GM18517 (cell line): ENCODE data around the gene KRTAP1-4.
"Not testable (repeated sequence)": the region's sequence is repeated elsewhere in the genome, so short reads cannot be mapped to it uniquely, and the experiment has no call there.

Experiments used
- ATAC-seq: cut with Tn5 transposase; IDR thresholded peaks from one replicate; pipeline ENCODE4 v1.9.1; 2021; ENCODE audit warnings: mild to moderate bottlenecking, moderate library complexity; ENCODE audit not compliant: unreplicated experiment

KRTAP1-4 gene, protein sequence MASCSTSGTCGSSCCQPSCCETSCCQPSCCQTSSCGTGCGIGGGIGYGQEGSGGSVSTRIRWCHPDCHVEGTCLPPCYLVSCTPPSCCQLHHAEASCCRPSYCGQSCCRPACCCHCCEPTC

GRCh38 chr17:41029633-41030245, at the start of gene KRTAP1-4:
Gene KRTAP1-4 (minus strand): TSS chr17:41030195. CDS start chr17:41030078, 117 bp downstream.
- no peak for ATAC-seq

DNA sequence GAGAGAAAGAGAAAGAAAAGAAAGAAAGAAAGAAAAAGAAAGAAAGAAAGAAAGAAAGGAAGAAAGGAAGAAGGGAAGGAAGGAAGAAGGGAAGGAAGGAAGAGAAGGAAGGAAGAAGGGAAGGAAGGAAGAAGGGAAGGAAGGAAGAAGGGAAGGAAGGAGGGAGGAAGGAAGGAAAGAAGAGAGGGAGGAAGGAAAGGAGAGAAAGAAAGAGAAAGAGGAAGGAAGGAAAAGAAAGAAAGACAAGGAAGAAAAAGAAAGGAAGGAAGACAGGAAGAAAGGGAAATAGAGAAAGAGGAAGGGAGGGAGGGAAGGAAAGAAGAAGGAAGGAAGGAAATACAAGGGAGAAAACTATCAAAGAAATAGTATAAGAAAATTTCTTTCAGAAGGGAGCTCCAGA, 46.8 kb upstream of the KRTAP1-4 start:
- ATAC-seq: no peak

DNA sequence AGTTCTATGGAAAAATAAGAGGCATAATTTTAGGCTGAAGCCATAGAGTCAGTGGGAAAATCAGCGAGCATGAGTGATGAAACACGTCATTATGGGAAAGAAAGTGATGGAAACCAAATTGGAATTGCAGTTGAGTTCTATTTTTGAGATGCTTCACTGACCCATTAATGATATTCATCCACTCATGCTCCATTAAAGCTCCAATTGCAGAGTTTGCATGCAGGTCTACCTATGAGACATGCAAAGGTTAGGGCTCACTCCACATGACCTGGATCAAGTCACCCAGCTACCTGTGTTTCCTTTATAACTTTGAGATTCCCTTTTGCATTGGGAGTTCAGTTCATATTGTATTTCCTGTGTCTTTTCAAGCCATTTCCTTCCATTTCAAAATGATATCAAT, 43.7 kb upstream of the KRTAP1-4 start:
- ATAC-seq: no peak

DNA sequence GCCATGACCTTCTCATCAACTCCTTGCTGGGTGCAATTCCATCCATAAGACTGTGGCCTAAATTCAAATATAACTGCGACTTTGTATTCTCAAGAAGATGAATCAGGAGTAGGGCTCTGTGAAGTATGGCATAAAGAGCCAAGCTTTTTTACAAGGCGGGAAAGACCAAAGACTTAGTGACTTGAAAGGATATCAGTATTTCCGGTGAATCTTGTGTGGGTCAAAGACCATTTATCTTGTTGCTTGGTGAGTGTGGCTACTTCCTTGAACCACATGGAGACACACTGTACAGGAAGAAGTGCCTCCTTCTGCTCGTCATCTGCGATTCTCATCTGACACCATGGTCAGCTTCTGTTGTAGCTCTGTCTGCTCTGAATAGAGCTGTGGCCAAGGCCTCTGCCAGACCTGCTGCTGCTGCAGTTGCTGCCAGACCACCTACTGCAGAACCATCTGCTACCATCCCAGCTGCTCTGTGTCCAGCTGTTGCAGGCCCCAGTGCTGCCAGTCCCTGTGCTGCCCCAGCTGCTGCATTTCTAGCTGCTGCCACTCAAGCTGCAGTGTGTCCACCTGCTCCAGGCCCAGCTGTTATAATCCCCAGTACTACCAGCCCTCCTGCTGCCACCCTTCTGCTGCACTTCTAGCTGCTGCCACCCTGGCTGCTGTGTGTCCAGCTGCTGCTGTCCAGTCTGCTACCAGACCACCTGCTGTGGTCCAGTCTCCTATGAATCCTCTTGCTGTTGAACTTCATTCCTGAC, 41.8 kb upstream of the KRTAP1-4 start:
- no peak for ATAC-seq

DNA sequence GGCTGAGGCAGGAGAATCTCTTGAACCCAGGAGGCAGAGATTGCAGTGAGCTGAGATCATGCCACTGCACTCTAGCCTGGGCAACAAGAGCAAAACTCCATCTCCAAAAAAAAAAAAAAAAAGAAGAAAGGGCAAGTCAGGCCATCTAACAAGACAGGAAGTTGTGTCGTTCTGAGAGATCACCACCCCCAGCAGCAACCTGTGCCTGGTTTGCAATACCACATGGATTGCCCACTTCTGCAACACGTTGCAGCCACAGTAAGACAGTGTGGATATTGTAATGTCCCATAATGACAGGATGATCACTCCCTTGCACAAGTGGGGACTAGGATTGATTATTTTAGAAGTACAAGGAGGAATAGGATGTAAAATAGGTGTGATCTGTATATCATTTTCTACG, 39.0 kb upstream of the KRTAP1-4 start:
- ATAC-seq: no peak

GRCh38 chr17:41067281-41067680, 37.3 kb upstream of the KRTAP1-4 start:
- ATAC-seq: no peak

- no peak for ATAC-seq
These were observed 36.0 kb upstream of the KRTAP1-4 start, which contains the start of gene KRTAP2-4 for GRCh38 chr17:41065829-41066624. Gene KRTAP2-4 (minus strand): TSS chr17:41065879. CDS start chr17:41065845, 34 bp downstream.

GRCh38 chr17:41065016-41065689, 35.2 kb upstream of the KRTAP1-4 start:
- ATAC-seq: not testable (repeated sequence)

DNA sequence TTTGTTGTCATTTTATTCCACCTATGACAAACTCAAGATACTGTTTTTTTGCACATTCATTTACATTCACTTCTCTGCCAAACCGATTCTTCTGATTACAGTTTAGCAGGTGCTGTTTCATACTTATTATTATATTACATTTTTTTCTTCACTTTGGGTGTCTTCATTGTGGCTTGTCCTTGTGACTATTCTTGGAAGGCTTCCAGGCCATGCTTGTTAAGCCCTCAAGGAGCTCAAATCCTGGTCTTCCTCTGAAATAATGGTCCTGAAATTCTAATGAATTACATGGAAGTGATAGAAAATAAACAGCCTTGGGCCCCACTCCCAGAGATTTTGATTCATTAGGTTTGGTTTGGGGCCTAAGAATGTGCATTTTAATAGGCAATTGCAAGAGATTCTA, 34.3 kb upstream of the KRTAP1-4 start:
- no peak for ATAC-seq

DNA sequence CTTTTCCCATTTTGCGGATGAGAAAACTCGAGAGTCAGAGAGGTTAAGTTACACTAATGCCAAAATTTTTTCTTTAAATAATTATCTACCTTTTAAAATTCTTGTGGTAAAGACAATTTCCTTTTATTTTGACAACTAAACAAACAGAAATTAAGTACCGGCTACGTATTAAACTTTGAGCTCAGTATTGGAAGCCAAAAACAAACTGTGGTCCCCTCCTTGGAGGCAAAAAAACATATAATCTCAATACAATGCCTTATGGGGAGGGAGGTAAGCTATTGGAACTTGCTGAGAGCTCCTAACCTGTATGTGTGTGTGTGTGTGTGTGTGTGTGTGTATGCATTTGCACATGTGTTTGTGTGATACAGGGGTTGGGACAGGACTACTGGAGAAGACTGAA, 33.5 kb upstream of the KRTAP1-4 start:
- no peak for ATAC-seq

- no peak for ATAC-seq
These were observed 32.0 kb upstream of the KRTAP1-4 start for GRCh38 chr17:41061964-41062363.

DNA sequence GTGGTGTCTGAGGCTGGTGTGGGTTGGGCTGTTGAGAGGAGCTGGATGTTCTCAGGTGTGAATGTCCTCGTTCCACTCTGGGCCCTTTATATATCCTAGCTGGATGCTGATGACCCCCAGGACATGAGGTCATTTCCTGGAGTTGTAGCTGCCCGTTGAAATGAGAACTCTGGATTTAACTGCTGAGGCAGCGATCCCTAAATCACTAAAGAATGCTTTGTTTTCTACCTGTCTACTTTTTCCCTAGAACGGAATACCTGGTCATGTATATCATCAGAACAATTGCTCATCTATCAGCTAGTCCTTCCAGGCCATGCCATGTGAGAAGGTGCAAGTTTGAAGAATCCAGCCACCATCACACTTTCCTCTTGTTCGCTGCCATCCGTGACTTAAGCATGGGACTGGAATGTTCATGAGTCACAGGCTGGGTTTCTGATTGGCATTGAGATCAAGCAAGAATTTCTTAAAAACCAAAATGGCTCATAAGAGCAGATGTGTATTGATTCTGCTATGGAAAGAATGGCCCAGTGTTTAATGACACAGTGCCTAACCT, 30.1 kb upstream of the KRTAP1-4 start, which contains the start of gene KRTAP2-3:
Gene KRTAP2-3 (minus strand): TSS at position 63 of the 553 bp plus-strand sequence. CDS start 64 bp downstream, outside the sequence.
- ATAC-seq: no peak

DNA sequence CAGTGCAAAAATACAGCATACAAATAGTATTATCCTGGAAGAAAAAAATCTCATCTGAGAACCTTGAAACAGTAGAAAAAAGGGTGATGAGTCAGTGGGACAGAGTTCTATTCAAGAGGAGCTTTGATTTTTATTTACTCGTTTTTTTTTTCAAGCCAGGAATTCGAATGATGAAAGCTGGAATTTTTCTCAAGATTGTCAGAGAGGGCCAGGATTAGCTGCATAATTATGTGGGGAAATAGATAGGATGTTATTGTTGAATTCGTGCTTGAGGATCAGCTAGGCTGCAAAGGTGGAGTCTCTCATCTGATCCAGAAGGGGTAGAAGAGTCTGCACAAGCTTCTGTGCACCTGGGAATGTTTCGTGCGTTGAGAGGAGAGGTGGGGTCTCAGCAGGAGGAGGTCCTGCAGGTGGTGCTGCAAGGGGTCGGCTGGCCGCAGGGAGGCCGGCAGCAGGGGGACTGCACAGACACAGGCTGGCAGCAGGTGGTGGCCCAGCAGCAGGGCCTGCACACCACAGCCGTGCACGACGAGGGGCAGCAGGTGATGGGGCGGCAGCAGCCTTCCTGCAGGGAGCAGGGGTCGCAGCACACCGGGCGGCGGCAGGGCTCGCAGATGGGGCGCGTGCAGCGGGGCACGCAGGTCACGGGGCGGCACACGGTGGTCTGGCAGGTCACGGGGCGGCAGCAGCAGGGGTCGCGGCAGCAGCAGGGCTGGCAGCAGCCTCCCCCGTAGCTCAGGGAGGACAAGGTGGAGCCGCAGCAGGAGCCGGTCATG, 29.5 kb upstream of the KRTAP1-4 start:
- ATAC-seq: not testable (repeated sequence)

DNA sequence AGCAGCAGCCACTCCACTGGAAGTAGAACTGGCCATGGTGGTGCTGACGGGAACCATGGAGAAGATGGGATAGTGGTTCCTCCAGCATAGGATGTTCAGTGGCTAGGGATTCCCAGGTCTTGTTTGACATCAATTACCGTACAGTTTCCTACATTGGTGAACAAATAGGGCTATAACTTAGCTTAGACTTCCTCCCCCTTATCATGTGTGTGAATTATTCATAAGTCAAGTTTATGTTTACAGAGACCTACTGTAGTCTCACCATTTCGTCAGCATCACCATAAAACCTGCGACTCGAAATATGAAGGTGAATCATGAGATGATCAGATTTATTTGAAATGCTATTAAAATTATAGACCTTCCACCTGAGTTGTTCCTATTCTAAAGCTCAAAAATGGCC, 28.7 kb upstream of the KRTAP1-4 start:
- no peak for ATAC-seq

GRCh38 chr17:41057547-41057946, 27.6 kb upstream of the KRTAP1-4 start:
- ATAC-seq: no peak

GRCh38 chr17:41055130-41055529, 25.1 kb upstream of the KRTAP1-4 start, which contains the start of gene KRTAP2-2:
Gene KRTAP2-2 (minus strand): TSS chr17:41055230. CDS start chr17:41055211, 19 bp downstream.
- not testable (repeated sequence) for ATAC-seq

DNA sequence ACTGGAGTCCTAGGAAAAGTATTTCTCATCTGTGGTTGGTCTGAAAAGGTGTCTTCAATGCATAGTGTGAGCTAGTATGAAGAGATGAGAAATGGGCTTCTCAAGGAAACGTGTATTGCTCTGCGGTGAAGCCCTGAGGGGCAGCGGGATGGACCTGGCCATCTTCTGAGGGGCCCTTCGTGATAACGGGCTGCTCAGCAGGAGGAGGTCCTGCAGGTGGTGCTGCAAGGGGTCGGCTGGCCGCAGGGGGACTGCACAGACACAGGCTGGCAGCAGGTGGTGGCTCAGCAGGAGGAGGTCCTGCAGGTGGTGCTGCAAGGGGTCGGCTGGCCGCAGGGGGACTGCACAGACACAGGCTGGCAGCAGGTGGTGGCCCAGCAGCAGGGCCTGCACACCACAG, 24.6 kb upstream of the KRTAP1-4 start:
- ATAC-seq: not testable (repeated sequence)

- ATAC-seq: no peak
These were observed 24.0 kb upstream of the KRTAP1-4 start for GRCh38 chr17:41054025-41054424.

GRCh38 chr17:41052566-41052965, 22.6 kb upstream of the KRTAP1-4 start:
- ATAC-seq: no peak
